Transverse colon (tissue), 3 donors: ENCODE data around the gene JAKMIP3.

Experiments used
- POLR2A ChIP-seq: fragments of 450-650 bp; IDR thresholded peaks from one replicate; pipeline ENCODE4 v1.6.1; 2016; ENCODE audit warnings: antibody characterized with exemption, mild to moderate bottlenecking, moderate library complexity
- TF ChIP-seq, protein P1 (sequence below), 5 experiments: fragments of 200-600 bp in 3 of 5; fragments of 450-650 bp in 2 of 5; sonication (generic) in 3 of 5; IDR thresholded peaks; 1 replicate in 2 of 5; 2 replicates in 3 of 5; pipeline ENCODE4 v1.5.1; 2016 to 2017; ENCODE audit warnings: antibody characterized with exemption in 5 of 5, inconsistent platforms in 3 of 5, mild to moderate bottlenecking in 2 of 5, moderate library complexity in 1 of 5

DNA sequence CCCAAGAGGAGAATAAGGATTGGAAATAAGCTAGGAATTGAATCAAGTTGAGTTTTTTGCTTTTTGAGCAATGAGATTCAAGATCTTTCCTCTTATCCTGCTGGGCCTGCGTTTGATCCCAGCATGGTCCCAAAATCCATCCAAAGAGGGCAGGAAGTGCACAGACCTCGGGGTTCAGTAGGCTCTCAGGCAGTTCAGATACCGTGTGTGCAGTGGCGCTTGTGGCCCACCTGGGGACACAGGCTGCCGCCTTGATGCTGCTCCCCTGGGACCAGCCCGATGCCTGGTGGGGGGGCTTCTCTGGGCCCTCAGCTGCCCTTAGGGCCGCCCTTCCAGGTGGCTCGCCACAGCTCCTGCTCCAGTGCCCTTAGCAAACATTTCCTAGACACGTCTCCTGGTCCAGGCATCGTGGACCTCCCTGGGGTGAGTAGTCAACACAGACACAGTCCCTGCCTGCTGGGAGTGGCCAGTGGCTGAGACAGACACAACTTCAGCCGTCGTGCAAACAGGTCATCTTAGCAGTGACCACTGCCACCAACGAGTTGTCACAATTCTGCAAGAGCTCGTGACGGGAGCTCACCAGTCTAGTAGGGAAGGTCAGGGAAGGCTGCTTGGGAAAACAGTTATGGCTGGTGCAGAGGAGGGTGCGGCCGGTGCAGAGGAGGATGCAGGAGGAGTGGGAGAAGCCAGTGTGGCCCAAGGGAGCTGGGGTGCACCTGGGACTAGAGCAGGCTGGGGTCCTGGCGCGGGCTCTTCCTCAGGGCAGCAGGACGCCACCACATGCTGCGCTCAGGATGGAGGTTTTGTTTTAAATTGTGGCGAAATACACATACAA is 21.7 kb upstream of the JAKMIP3 start:
- TF ChIP-seq, protein P1, sequence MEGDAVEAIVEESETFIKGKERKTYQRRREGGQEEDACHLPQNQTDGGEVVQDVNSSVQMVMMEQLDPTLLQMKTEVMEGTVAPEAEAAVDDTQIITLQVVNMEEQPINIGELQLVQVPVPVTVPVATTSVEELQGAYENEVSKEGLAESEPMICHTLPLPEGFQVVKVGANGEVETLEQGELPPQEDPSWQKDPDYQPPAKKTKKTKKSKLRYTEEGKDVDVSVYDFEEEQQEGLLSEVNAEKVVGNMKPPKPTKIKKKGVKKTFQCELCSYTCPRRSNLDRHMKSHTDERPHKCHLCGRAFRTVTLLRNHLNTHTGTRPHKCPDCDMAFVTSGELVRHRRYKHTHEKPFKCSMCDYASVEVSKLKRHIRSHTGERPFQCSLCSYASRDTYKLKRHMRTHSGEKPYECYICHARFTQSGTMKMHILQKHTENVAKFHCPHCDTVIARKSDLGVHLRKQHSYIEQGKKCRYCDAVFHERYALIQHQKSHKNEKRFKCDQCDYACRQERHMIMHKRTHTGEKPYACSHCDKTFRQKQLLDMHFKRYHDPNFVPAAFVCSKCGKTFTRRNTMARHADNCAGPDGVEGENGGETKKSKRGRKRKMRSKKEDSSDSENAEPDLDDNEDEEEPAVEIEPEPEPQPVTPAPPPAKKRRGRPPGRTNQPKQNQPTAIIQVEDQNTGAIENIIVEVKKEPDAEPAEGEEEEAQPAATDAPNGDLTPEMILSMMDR (IDR thresholded peaks at IDR 0.05) = no peak
- no peak for TF ChIP-seq POLR2A
